ENCODE measurements around the gene ZPBP.

Gene ZPBP

DNA sequence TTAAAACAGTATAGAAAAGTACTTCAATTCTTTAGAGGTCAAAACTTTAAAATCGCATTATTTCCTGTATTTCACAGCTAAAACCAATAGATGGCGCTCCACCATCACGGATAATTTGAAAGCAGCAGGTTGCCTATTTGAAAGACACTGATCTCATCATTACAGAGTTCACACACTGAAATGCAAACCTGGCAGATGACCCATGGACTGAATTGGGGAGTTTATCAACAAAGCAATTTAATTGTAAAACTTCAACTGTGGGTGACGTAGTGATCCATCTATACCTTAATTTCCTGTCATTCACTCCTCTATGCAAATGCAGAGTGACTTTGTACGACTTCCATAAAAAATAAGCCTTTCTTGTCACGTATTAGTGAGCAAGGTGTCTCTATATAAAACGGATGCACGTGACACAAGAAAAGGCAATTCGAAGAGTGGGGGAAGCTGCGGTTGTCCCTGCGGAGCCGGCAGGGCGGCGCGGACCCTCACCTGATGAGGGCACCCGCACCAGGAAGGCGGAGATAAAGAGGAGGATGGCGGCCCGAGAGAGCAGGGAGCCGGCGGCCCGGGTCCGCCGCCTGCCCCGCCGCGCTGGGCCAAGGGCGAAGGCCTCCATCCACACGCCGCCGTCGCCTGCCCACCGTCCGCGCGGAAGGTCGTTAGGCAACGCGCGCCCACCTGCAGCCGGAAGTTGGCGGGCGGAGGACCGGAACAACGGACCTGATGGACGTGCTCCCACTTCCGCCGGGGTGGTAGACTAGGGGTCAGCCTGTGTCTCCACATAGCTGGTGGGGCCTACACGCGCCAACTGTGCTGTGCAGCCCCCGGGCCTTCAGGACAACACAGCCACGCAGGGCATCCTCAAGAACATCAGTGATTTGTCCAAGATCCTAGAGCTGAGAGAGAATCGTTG lies at the start of gene ZPBP:
Gene ZPBP (minus strand): TSS at position 668 of the 913 bp plus-strand sequence. CDS start 52 bp downstream, at position 616.
- Mint-ChIP-seq H3K27me3 (no peaks in the 10 kb centered on the region), H3K4me3 (peak within 1 kb of the TSS; percentile 93), H3K4me1 (peaks cover 17% of the 10 kb centered on the region), H3K9me3 (peaks cover 0 to 6% of the 10 kb centered on the region in 2 donors), H3K27ac (peak within 1 kb of the TSS; percentile 95 to 96)
- ATAC-seq (peak; percentile 86), DNase-seq (peak; percentile 55 to 73)

DNA sequence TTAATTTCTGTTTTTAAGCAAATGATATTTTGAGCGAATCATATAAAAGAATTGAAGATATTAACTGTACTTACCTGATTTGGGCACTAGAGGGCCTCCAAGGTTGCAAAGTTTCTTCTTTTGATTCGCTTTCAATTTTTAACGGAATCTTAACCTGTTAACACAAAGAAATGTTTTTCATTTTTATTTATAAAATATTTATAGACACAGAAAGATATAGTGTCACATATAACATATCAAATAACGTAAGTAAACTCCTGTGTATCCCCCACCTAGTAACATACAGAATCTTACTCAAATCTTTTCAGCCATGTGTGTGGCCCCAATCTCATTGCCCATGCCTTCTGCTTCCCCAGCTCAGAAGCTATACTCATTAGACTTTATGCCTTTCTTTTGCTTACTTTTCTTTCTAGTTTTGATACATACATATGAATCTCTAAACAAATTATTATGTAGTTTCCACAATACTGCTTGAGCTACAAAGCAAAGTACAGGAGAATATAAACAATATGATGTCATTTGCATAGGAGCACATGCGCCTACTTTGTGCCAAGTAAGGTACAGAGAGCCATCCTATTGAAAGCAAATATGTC lies 49.5 kb upstream of the ZPBP start:
- H3K27me3 Mint-ChIP-seq, result no peaks in the 10 kb centered on the region
- H3K4me1 Mint-ChIP-seq, result peaks cover 45% of the 10 kb centered on the region
- peak overlapping the region; percentile 43 to 89 for H3K27ac Mint-ChIP-seq
- no peaks in the 10 kb centered on the region for H3K9me3 Mint-ChIP-seq
- peak overlapping the region; percentile 50 to 74 for H3K4me3 Mint-ChIP-seq
- ATAC-seq (peak; percentile 74), DNase-seq (no peak)

DNA sequence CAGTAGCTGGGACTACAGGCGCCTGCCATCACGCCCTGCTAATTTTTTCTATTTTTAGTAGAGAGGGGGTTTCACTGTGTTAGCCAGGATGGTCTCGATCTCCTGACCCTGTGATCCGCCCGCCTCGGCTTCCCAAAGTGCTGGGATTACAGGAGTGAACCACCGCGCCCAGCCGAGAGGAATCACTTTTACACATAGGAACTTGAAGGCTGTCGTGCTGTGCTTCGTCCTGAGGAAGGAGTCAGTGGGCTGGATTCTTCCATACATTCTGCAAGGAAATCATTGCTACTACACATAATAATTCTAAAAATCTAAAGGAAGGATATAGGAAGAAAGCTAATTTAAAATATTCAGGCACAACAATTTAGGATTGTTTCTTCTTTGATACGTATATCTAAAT lies 48.8 kb upstream of the ZPBP start:
- H3K27ac Mint-ChIP-seq, result no peak overlapping the region
- ATAC-seq (no peak), DNase-seq (no peak)
- no peaks in the 10 kb centered on the region for H3K9me3 Mint-ChIP-seq
- peaks cover 38% of the 10 kb centered on the region for H3K4me1 Mint-ChIP-seq
- no peaks in the 10 kb centered on the region for H3K27me3 Mint-ChIP-seq
- no peak overlapping the region for H3K4me3 Mint-ChIP-seq

DNA sequence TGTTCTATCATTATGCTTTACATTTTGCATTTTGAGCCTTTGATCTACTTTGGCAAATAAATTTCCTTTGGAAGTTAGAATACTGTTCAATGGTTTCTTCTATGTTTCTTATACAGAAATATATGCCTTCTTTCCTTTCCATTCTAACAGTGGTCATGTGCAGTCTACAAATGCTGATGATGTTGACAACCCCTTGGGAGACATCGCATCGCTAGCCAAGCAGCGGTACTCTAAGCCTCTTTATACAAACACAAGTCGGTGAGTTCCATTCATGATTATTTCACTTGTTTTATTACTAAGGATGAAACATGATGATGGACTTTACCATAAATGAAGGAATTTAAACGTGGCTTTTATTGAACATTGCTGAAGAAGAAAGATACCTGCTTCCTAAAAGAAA lies 48.1 kb upstream of the ZPBP start:
- Mint-ChIP-seq H3K4me3 (no peak overlapping the region), H3K9me3 (no peaks in the 10 kb centered on the region), H3K27ac (no peak overlapping the region), H3K27me3 (no peaks in the 10 kb centered on the region), H3K4me1 (peaks cover 31% of the 10 kb centered on the region)
- DNase-seq (no peak), ATAC-seq (no peak)

DNA sequence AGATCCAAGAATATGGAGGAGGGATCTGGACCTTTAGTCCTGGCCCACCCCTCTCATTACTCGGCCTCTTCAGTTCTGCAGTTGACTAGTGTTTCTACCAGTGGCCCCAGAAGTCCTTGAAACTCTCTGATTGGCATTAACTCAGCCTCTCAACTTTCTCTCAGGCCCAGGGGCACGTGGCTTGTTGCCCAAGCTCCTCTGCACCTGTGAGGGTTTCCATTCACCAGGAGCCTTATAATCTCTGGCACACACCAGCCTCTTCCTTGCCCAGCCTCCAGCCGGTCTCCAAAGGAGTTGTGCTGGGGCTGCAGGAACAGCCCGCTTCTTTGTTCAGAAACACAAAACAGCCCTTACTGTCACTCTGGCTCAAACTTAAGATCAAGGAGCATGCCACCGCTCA lies 47.6 kb upstream of the ZPBP start:
- no peak overlapping the region for H3K4me3 Mint-ChIP-seq
- DNase-seq, result no peak
- ATAC-seq, result no peak
- H3K4me1 Mint-ChIP-seq, result peaks cover 27% of the 10 kb centered on the region
- no peak overlapping the region for H3K27ac Mint-ChIP-seq
- no peaks in the 10 kb centered on the region for H3K9me3 Mint-ChIP-seq
- H3K27me3 Mint-ChIP-seq, result no peaks in the 10 kb centered on the region

DNA sequence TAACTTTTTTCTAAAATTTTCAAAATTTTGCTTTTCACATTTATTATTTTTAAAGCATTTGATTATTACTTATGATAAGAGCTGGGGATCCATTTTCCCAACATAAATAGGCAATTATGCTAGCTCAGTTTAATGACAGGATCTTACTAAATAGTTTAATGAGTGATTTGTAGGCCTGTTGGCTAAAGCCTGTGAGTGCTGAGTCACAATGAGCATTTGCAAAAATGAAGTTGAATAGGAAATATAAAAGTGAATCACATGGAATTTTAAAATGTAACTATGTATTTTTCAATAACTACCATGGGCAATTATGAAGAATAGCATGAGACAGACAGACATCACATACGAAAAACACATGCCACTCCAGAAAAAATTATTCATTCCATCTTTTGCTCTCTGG lies 45.1 kb upstream of the ZPBP start:
- no peak for DNase-seq
- Mint-ChIP-seq H3K4me3 (no peak overlapping the region), H3K9me3 (no peaks in the 10 kb centered on the region), H3K4me1 (peaks cover 8% of the 10 kb centered on the region), H3K27ac (no peak overlapping the region), H3K27me3 (no peaks in the 10 kb centered on the region)
- ATAC-seq, result no peak

GRCh38 chr7:50125766-50126165 lies 32.7 kb upstream of the ZPBP start:
- Mint-ChIP-seq H3K4me1 (no peaks in the 10 kb centered on the region), H3K4me3 (no peak overlapping the region), H3K27ac (no peak overlapping the region), H3K27me3 (no peaks in the 10 kb centered on the region), H3K9me3 (peaks cover 0 to 5% of the 10 kb centered on the region in 2 donors)
- ATAC-seq (no peak), DNase-seq (no peak)

GRCh38 chr7:50121286-50121685 lies 28.2 kb upstream of the ZPBP start:
- H3K27ac Mint-ChIP-seq, result no peak overlapping the region
- no peak for DNase-seq
- no peaks in the 10 kb centered on the region for H3K4me1 Mint-ChIP-seq
- H3K27me3 Mint-ChIP-seq, result peaks cover 6% of the 10 kb centered on the region
- H3K4me3 Mint-ChIP-seq, result no peak overlapping the region
- H3K9me3 Mint-ChIP-seq, result no peaks in the 10 kb centered on the region
- ATAC-seq, result no peak

DNA sequence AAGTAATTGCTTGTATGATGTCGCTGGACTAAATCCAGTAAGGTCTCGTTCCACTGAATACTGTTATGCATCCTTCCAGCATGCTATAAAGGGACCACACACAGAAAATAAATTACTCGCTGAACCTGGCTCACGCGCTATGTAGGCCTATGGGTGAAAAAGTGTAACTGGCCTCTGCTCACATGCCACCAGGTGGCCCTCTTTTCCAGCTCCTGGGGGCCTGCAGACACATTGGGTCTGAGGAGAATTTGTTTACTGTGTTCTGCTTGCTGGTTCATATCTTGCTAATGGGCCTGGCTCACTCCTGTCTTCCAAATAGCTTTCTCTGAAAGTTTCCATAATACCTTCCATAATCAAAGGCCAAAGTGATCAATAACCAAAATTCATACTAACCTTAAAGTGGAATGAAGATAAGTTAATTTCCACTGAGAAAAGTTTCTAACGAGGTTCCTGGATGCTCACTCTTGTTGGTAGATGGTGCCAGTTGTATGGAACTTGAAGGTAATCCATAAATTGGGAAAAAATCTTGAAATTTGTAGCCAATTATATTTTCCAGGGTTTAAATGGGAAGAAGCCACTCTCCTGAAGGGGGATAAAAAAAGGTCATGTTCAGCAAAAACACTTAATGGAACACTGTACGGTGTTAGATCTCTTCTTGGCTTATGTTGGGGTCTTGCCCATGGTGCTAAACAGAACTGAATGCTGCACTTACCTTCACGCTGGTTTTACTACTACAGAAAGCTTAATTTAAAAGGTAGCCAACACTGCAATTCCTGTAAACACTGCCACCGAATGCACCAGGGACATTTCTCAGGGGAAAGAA lies 27.0 kb upstream of the ZPBP start:
- H3K27me3 Mint-ChIP-seq, result peaks cover 6% of the 10 kb centered on the region
- DNase-seq, result peak; percentile 42 to 58
- H3K4me1 Mint-ChIP-seq, result no peaks in the 10 kb centered on the region
- peak overlapping the region in 1 of 2 donors; percentile 89 for H3K27ac Mint-ChIP-seq
- H3K9me3 Mint-ChIP-seq, result no peaks in the 10 kb centered on the region
- no peak overlapping the region for H3K4me3 Mint-ChIP-seq
- ATAC-seq, result peak; percentile 85

DNA sequence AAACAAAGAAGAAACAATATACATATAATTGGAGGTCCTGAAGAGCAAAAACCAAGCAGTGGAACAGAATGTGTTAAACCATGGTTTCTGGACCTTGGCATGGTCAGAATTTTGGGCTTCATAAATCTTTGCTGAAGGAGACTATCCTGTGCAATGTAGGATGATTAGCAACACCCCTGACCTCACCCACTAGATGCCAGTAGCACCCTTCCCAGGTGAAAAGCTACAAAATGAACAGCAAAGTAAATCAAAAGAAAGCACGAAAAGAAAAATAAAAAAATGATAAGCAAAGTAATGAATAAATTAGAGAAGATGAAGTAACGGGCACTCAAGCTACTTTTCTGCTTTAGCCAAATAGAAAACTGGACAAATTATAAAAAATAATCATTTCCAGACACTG lies 19.2 kb upstream of the ZPBP start:
- no peak overlapping the region for H3K4me3 Mint-ChIP-seq
- peaks cover 8 to 9% of the 10 kb centered on the region in 2 donors for H3K9me3 Mint-ChIP-seq
- H3K27me3 Mint-ChIP-seq, result peaks cover 29% of the 10 kb centered on the region
- ATAC-seq (no peak), DNase-seq (no peak)
- H3K27ac Mint-ChIP-seq, result peak overlapping the region in 1 of 2 donors; percentile 29
- no peaks in the 10 kb centered on the region for H3K4me1 Mint-ChIP-seq

DNA sequence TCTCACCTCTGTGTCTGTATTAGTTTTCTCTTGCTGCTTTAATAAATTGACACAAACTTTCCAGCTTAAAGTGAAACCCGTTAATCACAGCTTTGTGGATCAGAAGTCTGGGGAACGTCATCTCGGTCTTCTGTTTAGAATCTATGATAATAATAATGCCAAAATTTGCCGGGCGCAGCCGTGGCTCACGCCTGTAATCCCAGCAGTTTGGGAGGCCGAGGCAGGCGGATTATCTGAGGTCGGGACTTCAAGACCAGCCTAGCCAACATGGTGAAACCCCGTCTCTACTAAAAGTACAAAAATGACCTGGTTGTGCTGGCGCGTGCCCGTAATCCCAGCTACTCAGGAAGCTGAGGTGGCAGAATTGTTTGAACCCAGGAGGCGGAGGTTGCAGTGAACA lies 8.8 kb upstream of the ZPBP start:
- Mint-ChIP-seq H3K9me3 (no peaks in the 10 kb centered on the region), H3K4me1 (no peaks in the 10 kb centered on the region), H3K4me3 (no peak overlapping the region), H3K27ac (no peak overlapping the region), H3K27me3 (peaks cover 19% of the 10 kb centered on the region)
- DNase-seq, result no peak
- ATAC-seq, result no peak

DNA sequence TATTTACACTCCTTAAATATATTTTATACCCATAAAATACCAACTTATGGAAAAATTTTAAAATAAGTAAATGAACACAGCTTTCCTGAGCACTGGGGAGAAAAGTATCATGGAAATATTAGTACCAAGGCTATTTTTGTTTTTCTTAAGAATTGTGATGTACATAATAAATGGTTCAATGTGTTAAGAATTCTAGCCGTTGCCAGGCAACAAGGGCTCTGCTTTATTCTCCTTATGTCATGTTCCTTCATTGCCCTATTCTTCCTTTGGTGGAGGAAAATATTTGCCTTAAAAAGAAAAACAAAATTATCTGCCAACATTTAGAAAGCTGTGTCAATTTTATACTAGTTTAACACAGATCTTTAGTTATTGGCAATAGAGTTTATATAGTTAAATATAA lies 2.6 kb upstream of the ZPBP start:
- H3K27me3 Mint-ChIP-seq, result peaks cover 11% of the 10 kb centered on the region
- peaks cover 0 to 6% of the 10 kb centered on the region in 2 donors for H3K9me3 Mint-ChIP-seq
- no peak overlapping the region for H3K4me3 Mint-ChIP-seq
- no peak overlapping the region for H3K27ac Mint-ChIP-seq
- no peak for DNase-seq
- ATAC-seq, result no peak
- peaks cover 17% of the 10 kb centered on the region for H3K4me1 Mint-ChIP-seq

DNA sequence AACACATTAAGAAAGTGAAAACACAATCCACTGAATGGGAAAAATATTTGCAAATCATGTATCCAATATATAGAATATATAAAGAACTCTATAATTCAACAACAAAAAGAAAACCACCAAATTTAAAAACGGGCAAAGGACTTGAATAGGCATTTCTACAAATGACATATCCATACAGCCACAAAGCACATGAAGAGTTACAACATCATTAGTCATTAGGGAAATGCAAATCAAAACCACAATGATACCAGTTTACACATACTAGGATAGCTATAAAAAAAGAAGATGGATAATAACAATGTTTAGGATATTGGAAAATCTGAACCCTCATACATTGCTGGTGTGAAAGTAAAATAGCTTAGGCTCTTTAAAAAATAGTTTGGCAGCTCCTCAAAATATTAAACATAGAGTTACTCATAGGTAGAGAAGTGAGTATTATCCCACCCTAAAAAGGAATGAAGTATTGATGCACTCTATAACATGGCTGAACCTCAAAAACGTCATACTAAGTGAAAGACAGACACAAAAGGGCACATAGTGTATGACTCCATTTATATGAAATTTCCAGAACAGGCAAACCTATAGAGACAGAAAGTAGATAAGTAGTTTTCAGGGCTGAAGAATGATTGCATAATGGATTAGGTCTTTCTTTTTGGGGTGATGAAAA lies 4.5 kb downstream of the ZPBP start:
- no peak for DNase-seq
- H3K27ac Mint-ChIP-seq, result no peak overlapping the region
- H3K27me3 Mint-ChIP-seq, result no peaks in the 10 kb centered on the region
- peaks cover 15% of the 10 kb centered on the region for H3K4me1 Mint-ChIP-seq
- ATAC-seq, result peak; percentile 40
- no peak overlapping the region for H3K4me3 Mint-ChIP-seq
- H3K9me3 Mint-ChIP-seq, result peaks cover 0 to 4% of the 10 kb centered on the region in 2 donors

DNA sequence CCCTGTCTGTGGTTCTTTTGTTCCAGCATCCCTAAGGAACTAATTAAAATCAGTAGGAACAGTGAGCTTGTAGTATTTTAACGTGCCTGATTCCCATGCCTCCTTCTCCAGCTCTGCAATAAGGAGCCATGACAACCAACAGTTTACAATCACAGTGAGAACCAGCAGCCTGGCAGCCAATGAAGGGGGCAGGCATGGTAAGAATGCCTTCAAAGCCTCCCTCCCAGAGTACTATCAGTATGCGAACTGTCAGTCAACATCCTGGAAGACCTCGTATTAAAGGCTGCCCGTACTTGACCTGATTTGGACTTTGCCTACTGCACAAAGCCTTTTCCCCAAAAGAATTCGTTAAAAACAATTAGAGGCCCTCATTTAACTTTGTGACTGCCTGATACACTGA lies 7.7 kb downstream of the ZPBP start:
- Mint-ChIP-seq H3K9me3 (no peaks in the 10 kb centered on the region), H3K27me3 (no peaks in the 10 kb centered on the region), H3K4me1 (no peaks in the 10 kb centered on the region), H3K27ac (no peak overlapping the region), H3K4me3 (no peak overlapping the region)
- no peak for ATAC-seq
- DNase-seq, result no peak

- H3K4me3 Mint-ChIP-seq, result no peak overlapping the region
- H3K27ac Mint-ChIP-seq, result no peak overlapping the region
- H3K9me3 Mint-ChIP-seq, result peaks cover 24% of the 10 kb centered on the region in 2 donors
- DNase-seq (no peak), ATAC-seq (no peak)
- peaks cover 10% of the 10 kb centered on the region for H3K27me3 Mint-ChIP-seq
- H3K4me1 Mint-ChIP-seq, result peaks cover 21% of the 10 kb centered on the region
These were observed 20.0 kb downstream of the ZPBP start for GRCh38 chr7:50073093-50073492.
